Hepatocyte (in vitro differentiated cells): ENCODE measurements around the gene DNAH5.

Experiments
- EZH2 ChIP-seq: fragments of 200-600 bp; sonication (generic); IDR thresholded peaks from 2 replicates; pipeline ENCODE4 v1.6.1; 2016; ENCODE audit warnings: antibody characterized with exemption, mild to moderate bottlenecking, borderline replicate concordance
- EZH2phosphoT487 ChIP-seq: fragments of 200-600 bp; sonication (generic); IDR thresholded peaks from one replicate; pipeline ENCODE4 v1.6.1; 2018; ENCODE audit warnings: antibody characterized with exemption, mild to moderate bottlenecking, low read depth, moderate library complexity; ENCODE audit not compliant: unreplicated experiment, severe bottlenecking
- TF ChIP-seq, protein P1 (sequence below): fragments of 200-600 bp; sonication (generic); IDR thresholded peaks from 2 replicates; pipeline ENCODE4 v1.5.1; 2016; ENCODE audit warnings: antibody characterized with exemption, mild to moderate bottlenecking; ENCODE audit not compliant: poor library complexity

DNA sequence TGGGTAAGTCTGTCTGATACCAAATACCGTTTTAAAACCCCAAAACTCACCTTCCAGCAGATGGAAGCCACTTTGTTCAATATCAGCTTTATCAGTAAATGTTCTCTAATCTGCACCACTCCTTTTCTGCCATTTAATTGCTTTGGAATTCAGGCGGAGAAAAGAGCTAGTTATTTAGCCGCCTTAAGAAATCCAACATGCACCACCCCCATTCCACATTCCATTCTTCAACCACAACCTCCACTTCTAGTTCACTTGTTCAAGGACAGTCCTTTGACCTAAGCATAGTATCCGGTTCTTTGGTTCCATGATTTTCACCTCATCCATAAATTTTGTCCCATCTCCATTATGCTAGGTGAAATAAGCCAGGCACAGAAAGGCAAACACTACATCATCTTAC, 240.1 kb downstream of the DNAH5 start:
- TF ChIP-seq, protein P1, sequence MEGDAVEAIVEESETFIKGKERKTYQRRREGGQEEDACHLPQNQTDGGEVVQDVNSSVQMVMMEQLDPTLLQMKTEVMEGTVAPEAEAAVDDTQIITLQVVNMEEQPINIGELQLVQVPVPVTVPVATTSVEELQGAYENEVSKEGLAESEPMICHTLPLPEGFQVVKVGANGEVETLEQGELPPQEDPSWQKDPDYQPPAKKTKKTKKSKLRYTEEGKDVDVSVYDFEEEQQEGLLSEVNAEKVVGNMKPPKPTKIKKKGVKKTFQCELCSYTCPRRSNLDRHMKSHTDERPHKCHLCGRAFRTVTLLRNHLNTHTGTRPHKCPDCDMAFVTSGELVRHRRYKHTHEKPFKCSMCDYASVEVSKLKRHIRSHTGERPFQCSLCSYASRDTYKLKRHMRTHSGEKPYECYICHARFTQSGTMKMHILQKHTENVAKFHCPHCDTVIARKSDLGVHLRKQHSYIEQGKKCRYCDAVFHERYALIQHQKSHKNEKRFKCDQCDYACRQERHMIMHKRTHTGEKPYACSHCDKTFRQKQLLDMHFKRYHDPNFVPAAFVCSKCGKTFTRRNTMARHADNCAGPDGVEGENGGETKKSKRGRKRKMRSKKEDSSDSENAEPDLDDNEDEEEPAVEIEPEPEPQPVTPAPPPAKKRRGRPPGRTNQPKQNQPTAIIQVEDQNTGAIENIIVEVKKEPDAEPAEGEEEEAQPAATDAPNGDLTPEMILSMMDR = no peak
- TF ChIP-seq EZH2 (no peak), EZH2phosphoT487 (no peak)
